Panc1 (cell line): ENCODE measurements around the gene FAM210B.
"Not testable (repeated sequence)": the region's sequence is repeated elsewhere in the genome, so short reads cannot be mapped to it uniquely, and the experiment has no call there.

Source experiments
- CTCF ChIP-seq: fragments of 450-650 bp; IDR thresholded peaks from 2 replicates; pipeline ENCODE4 v1.5.1; 2017; ENCODE audit warnings: mild to moderate bottlenecking
- POLR2AphosphoS5 ChIP-seq: IDR thresholded peaks from 2 replicates; pipeline ENCODE4 v1.6.1; 2012; ENCODE audit warnings: mild to moderate bottlenecking, low read depth, low read length, moderate library complexity

GRCh38 chr20:56405356-56405755 lies 46.6 kb downstream of the FAM210B start:
- not testable (repeated sequence) for TF ChIP-seq CTCF, POLR2AphosphoS5
